ENCODE results near the gene GALNT7.

GALNT7 gene

GRCh38 chr4:173360587-173361221 lies 192.1 kb downstream of the GALNT7 start:
- ATAC-seq, result no peak

- no peak for ATAC-seq
These were observed 194.1 kb downstream of the GALNT7 start for GRCh38 chr4:173362666-173363065.

- ATAC-seq, result no peak
These were observed 196.9 kb downstream of the GALNT7 start for GRCh38 chr4:173365359-173365996.

- no peak for ATAC-seq
These were observed 198.7 kb downstream of the GALNT7 start for GRCh38 chr4:173367285-173367684.

- no peak for ATAC-seq
These were observed 199.3 kb downstream of the GALNT7 start for GRCh38 chr4:173367946-173368345.

- ATAC-seq, result peak; percentile 8 to 14
These were observed 201.5 kb downstream of the GALNT7 start for GRCh38 chr4:173370130-173370476.

GRCh38 chr4:173370477-173371291 lies 202.1 kb downstream of the GALNT7 start, which contains the start of gene SAP30:
Gene SAP30 (plus strand): TSS chr4:173370954. CDS start chr4:173371183, 229 bp downstream.
- ATAC-seq, result peak; percentile 92 to 93

- peak in 1 of 2 donors; percentile 4 for ATAC-seq
These were observed 202.9 kb downstream of the GALNT7 start for GRCh38 chr4:173371292-173372192.

Measured in activated CD4-positive, CD25-positive, alpha-beta regulatory T cell treated with anti-CD3 and anti-CD28 coated beads, Interleukin-2, amount 50 U/mL, for 24 hours (primary cell).